ENCODE data around the gene ARMC5.
"Not testable (repeated sequence)": the region's sequence is repeated elsewhere in the genome, so short reads cannot be mapped to it uniquely, and the experiment has no call there.

ARMC5 gene

GRCh38 chr16:31501226-31501965, 42.1 kb downstream of the ARMC5 start:
- no peak for DNase-seq (ENCODE audit: low spot score)

GRCh38 chr16:31501966-31502348, 42.7 kb downstream of the ARMC5 start:
- DNase-seq (ENCODE audit: low spot score) = no peak

- no peak for DNase-seq (ENCODE audit: low spot score)
Observed at GRCh38 chr16:31502981-31503380, 43.7 kb downstream of the ARMC5 start.

GRCh38 chr16:31503555-31503954, 44.3 kb downstream of the ARMC5 start:
- not testable (repeated sequence) for DNase-seq (ENCODE audit: low spot score)

GRCh38 chr16:31504159-31504558, 44.9 kb downstream of the ARMC5 start:
- DNase-seq (ENCODE audit: low spot score) = no peak

- DNase-seq (ENCODE audit: low spot score) = no peak
Observed at GRCh38 chr16:31505483-31505882, 46.2 kb downstream of the ARMC5 start.

GRCh38 chr16:31507617-31507928, 48.3 kb downstream of the ARMC5 start:
- DNase-seq (ENCODE audit: low spot score) = no peak

- peak; percentile 81 for DNase-seq (ENCODE audit: low spot score)
Observed at GRCh38 chr16:31507929-31508705, 48.8 kb downstream of the ARMC5 start, which contains the start of gene RUSF1. Gene RUSF1, minus strand, starts transcription at chr16:31508391. Its CDS starts 18 bp downstream, at chr16:31508373.

- no peak for DNase-seq (ENCODE audit: low spot score)
Observed at GRCh38 chr16:31508706-31509195, 49.5 kb downstream of the ARMC5 start.

- no peak for DNase-seq (ENCODE audit: low spot score)
Observed at GRCh38 chr16:31513126-31513525, 53.8 kb downstream of the ARMC5 start.

- no peak for DNase-seq (ENCODE audit: low spot score)
Observed at GRCh38 chr16:31513884-31514283, 54.6 kb downstream of the ARMC5 start.
